ENCODE measurements around the gene HPS1.

The HPS1 gene

DNA sequence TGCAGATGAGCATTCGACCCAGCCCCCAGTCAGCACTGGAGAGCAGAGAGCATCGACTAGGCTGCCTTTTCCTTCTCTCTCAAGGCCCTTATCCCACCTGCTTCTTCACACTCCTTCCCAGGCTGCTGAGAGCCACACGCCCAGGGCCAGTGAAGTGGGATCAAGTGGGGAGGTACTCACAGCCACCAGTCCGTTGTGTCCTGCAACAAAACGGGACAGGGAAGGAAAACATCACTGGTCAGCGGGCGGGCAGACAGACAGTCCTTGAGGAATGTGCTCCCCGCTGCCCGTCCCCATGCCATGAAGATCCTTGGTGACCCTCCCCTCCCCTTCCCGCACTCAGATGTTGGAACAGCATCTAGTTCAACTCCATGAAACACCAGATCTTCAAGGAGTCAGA, 36.0 kb downstream of the HPS1 start:
- DNase-seq: no peak

DNA sequence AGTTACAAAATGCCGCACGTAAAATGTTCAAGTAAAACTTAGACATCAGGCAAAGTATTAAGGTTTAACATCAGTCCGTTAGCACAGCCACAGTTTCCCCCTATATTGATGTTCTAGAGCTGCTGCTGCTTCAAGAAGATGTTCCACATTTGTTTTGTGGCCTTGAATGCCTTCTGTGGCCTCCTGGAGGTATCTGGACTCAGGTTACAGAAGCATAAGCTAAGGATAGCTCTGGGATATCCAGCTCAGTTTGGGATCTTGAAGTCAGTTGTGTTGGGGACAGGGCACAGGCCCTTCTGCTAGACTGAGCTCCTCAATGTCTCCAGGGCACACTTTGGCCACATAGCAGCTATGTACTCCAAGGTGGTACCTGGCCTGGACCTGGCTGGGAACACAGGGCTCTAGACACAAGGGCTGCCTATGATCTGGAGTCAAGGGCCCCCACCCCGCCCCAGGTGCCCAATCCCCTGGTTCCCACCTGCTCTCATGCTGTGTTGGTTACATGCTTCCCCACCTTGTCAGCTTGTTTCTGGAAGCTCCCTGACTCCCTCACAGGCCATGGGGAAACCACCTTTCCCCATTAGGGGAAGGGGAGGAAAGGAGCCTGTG, 36.5 kb downstream of the HPS1 start:
- no peak for DNase-seq

DNA sequence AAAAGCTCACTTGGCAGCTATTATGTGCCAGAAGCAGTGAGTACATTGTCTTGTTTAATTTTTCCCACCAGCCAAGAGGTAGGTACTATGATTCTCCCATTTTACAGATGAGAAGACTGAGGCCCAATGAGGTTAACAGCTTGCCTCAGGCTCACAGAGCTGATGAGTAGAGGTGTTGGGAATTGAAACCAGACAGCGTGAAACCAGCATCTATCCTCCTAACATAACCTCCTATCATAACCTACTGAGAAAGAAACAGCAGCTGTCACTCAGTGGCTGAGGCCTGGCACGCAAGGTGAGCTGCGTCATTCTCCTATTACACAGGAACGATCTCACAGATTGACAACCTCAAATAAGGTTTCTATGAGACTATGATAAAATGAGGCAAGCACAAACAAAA, 37.9 kb downstream of the HPS1 start:
- no peak for DNase-seq

DNA sequence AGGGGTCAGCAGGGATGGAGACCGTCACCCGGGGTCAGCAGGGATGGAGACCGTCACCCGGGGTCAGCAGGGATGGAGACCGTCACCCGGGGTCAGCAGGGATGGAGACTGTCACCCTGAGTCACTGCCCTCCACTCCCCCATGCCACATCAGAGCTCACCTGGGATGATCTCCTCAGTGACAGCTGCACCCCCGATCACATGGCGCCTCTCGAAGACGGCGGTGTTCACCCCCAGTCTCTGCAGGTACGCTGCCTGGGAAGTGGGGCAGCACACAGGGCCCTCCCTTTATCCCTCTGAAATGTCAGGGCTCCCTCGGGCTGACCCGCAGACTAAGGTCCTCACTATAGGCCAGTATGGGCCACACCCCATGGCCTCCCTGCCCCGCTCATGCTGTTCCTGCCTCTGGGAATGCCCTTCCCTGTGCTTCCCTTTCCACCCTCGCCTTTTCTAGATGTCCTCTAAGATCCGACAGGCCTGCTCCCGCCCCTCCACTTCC, 38.9 kb downstream of the HPS1 start:
- no peak for DNase-seq

DNA sequence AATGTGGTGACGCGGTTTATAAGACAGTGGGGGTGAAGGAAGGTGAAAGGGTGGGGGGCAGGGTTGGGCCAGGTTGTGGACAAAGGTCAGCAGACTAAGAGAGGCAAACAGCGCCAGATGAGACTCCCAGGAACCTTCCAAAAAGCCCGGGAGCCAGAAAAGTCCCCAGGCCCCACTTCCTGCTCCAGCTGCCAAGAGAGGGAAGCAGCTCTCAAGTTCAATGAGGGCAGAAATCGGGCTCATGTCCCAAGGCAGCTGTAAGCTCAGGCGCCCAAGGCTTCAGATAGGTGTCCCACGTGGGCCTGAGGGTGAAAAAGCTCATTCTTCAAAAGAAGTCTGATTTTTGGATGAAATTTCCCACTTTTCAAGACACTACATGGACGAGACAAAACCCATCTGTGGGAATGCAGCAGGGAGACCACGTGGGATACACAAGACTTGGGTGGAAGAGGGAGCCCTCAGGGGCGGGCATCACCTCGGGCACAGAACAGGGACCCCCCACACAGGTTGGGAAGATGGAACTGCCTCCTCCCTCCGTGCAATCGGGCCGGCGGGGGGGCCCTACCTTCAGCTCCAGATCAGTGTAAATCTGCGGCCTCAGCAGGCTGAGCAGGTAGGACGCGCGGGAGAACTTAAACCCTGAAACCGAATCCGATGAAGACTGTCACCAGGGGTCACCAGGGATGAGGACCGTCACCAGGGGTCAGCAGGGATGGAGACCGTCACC, 39.6 kb downstream of the HPS1 start:
- DNase-seq: no peak

DNA sequence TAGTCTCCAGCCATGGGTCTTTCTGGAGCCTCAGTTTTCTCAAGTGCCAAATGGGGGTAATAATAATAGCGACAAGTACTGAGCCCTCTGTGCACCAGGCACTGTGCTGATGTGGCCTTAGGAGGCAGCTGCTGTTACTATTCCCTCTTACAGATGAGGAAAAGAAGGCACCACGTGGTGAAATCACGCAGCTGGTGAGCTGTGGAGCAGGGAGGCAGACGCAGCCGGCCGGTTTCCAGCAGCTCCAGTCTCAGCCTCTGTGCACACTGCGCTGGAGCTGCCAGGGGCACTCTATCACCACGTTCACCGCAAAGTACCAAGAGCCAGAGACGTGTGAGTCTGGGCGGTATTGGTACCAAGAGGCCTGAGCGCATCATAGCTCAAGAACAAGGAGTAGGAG, 41.3 kb downstream of the HPS1 start:
- no peak for DNase-seq

DNA sequence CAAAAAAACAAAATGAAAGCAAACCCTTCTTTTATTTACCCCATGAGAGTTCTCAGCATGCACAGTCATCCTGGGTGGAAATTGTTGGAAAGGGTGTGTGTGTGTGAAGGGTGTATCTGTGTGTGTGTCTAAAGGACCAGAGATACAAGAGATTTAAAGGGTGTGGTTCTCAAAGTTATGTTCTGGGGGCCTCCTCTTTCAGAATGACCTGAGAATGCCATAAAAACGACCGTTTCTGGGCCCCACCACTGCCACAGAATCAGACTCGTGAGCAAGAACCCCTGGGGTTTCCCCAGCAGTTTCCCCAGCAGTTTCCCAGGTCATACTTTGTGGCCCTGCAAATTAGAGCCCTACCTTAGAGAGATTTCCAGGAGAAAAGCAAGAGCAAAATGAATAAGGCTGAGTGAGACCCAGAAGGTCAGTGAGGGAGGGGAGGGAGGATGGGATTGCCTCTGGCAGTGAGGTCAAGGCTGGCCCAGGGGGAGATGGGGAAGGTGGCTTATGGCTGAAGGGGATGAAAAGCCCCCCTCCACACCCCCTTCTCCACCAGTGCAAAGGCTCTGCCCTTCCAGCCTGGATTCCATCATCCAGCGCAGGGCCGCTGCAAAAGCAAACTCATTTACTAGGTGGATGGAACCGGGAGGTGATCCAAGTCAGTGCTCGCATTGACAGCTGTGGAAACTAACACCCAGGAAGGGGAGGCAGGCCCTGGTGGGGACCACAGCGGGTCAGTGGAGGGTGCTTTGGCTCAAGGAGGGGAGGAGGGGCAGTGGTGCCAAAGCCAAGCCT, 42.0 kb downstream of the HPS1 start:
- peak; percentile 80 for DNase-seq

DNA sequence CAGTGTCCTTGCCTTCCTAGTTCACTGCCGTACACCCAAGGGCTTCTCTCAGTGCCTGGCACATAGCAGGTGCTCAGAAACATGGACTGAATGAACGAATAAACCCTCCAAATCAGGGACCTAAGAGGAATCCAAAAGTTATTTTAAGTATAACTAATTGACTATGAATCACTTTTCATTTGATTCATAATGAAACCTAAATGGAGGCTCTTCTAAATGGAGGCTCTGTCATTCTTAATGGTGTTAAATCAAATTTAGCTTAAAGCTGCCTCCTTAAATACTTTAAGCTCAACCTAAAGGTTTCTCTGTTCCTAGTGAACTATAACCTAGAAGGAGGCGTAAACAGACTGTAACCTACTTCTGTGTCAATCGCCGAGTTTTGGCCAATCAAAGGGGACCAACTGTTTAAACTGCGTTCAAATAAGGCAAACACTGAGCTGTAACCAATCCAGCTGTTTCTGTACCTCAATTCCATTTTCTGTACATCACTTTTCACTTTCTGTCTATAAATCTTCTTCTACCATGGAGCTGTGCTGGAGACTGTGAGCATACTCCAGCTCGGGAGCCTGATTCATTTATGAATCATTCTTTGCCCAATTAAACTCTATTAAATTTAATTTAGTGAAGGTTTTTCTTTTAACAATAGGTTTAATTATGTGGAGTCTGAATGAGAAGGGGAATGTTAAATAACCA, 42.8 kb downstream of the HPS1 start:
- peak; percentile 80 for DNase-seq

DNA sequence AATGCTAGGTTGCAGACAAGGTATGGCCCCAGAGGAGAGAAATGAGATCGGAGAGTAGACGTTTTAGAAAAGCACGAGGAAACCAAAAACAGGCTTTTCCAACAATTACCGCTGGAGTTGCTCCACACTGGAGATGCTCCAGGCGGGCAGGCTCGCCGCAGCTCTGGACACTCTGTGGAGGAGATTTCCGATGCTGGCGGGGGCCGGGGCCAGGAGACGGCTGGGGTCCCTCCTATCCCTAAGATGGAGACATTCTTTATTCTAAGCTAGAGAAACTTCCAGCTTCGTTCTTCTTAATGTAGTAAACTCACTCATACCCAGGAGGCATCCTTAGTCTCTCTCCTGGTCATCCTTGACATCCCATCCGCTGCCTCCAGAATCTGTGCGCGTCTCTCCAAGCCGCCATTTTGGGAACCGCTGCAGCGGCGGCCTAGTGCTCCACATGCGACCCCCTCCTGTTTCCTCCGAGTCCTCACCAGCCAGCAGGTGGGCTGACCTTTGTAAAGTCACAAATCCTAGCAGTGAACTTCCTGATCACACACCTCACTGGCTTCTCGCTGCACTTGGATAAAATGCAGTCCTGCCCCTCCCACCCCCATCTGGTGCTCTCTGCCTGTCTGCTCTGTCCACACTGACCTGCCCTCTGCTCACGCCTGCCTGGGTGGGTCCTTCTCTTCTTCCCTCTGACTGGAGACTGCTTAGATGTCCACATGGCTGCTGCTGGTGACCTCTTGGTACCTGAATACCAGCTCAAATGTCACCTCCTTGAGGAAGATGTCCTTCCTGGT, 43.6 kb downstream of the HPS1 start:
- no peak for DNase-seq

DNA sequence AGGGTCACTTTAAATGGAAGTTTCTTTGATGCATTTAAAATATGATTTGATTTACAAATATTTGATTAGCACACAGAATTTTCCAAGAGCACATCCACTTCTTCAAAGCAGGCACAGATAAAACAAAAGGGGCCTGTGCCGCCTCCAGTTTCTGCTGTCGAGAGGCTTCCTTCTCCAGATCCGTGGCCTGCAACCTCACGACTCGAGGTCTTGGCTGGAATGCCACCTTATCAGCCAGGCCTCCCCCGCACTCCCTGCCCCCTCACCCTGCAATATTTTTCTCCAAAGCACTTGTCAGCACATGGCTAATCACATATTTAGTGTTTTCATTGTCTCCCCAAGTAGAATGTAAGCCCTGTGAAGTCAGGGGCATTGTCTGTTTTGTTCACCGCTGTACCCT, 44.3 kb downstream of the HPS1 start:
- no peak for DNase-seq

DNA sequence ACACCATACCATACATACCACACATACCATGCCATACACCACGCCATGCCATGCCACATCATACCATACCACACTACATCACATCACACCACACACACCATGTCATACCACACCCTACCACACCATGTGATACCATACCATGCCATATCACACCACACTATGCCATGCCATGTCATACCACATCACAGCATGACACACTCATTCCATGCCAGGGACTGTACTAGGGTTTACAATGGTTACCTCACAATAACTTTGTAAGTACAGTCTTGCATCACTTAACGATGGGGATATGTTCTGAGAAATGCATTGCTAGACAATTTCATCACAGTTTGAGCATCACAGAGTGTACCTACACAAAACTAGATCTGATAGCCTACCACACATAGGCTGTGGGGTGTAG, 46.3 kb downstream of the HPS1 start:
- DNase-seq: peak; percentile 15

DNA sequence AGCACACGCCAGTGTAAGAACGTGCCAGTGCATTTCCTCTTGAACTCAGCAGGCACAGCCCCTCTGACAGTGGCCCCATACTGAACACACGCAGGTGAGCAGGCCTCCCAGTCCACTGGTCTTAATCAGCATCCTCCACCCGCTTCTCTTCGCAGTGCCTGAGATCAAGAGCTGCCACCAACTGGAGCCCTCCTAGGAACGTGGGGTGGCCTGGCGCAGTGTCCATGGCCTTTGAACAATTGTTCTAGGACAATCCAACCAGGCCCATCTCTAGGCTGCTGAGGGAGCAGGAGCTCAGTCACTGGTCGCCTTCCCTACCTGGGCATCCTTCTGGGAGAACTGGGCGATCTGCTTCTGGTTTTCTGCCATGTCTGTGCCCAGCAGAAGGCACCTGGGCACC, 47.0 kb downstream of the HPS1 start:
- no peak for DNase-seq

DNA sequence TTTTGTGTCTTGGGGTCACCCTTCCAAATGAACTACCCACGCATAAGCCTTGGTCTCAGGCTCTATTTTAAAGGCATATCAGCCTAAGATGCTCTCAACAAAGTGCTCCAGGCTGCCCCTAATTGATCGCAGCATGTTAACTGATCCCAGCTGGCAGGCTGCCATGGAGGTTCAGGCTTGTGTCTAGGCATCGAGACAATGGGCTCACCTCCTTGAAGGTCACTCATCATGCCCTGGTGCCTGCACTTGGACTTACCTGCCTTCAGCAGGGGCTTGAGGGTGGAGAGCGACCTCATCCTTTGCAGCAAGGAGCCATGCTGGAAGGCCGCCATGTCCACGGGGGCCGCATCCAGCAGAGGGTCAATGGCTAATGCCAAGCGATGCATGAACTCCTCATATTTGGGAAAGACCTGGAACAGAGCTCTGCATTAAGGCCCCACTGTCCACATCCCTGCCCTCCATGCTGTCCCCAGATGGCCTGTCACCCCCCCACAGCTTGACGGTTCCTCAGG, 49.6 kb downstream of the HPS1 start:
- DNase-seq: no peak

DNA sequence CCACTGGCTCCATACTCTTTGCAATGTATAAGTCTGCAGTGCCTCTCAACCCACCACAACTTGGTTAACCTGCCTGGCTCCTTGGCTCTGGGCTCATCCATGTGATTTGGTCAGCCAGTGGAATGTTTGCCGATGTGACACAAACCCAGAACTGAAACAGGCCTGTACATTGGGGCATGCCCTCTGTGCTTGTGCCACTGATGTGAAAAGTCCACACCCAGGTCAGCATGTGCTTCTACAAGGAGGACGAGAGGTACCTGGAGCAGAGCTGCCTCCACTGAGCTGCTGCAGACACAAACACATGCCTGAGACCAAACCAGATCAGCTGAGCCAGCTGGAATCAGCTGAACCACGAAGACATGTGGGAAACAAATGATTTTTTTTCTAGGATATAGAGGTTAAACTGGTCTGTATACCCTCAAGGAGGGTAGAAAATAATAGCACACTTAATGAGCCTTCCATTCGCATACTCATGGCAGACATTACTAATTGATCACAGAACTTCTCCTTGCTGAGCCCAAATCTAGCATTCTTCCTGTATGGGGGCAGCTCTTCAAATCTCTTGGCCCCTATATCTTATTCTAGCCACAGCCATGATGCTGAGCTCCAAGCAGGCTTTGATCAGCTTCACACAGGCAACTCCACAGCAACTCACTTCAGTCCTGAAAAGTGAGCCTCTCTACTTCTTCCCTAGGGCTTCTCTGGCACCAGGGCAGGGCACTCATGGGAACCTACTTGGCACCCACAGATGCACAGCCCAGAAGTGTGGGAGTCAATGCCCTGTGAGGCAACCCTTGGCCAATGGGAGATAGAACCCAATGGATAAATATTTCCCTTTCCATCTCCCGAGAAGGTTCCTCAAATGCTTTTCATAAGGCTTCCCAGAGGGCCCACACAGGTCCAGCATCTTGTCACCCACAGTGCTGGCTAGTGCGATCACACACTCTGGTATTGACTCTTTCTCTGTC, 50.4 kb downstream of the HPS1 start:
- DNase-seq: no peak

DNA sequence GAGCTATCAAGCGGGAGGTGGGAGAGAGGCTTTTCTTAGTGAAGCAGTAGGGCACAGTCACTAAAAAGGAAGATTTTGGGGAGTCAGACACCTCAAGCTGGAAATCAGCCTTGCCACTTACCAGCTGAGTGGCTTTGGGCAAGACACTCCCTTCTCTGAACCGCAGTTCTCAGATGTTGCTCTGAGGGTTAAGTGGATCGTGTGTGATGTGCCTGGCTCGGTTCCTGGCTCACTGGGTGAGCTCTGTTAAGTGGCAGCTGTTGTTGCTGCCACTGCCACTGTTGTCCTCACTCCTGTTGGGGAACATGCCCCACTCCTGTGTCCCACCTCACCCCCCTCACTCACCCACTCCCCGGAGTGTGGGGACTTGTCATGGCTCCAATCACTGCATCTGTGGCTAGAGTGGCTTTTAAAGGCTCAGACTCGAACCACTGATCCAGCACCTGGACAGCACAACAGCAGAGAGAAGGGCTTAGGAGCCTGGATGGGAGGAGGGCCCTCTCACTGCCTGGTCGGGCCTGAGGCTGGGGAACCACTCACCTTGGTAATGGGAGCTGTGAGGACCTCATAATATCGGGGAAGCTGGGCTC, 51.8 kb downstream of the HPS1 start:
- no peak for DNase-seq

DNA sequence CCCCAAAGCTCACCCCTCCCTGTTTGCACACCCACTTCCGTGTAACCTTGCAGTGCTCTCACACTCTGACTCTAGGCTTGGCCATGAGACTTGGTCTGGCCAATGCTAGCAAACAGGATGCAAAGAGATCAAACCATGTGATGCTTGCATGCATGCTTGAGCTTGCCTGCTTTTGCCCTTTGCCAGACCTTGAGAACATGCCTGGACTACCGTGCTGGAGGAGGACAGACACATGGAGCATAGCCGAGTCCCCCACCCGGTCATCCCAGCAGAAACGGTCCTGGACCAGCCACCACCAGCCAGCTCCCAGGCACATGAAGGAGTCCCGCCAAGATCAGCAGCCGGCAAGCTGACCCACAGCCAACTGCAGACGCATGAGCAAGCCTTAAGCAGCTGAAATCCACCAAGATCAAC, 55.1 kb downstream of the HPS1 start:
- no peak for DNase-seq

DNA sequence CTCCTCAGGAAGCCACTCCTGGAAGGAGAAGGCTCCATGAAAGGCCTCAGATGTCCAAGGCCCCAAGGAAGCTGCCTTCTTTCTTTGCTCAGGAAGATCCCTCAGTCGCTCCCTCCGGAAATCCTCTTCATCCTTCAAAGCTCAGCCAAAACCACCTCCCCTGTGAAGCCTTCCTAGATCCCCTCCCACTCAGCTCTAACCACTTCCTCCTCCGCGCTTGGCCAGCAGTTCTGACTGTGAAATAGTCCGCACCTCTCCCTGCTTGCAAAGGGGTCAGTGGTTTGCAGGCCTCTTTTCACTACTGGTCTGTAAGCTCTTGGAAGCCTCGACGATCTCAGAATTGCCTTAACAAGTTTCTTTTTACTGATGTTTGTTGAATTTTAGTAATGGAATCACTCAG, 55.7 kb downstream of the HPS1 start:
- DNase-seq: no peak

DNA sequence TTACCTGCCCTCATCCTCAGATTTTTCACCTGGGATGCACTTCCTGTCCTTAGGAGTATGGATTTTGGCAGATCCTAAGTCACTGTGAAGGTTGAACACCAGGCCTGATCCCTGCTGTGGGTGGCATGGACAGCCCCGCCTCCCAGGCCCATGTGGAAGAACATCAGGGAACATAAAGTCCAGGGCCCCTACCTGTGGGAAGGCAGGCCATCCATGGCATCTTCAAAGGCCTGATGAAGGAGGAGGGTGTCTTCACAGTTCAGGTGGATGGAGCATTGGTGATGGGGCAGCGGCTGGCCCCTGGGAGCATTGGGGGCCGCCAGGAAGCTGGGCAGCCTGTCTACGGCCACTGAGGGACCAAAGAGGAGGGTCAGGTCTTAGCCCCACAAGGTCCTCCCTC, 56.3 kb downstream of the HPS1 start:
- DNase-seq: no peak

DNA sequence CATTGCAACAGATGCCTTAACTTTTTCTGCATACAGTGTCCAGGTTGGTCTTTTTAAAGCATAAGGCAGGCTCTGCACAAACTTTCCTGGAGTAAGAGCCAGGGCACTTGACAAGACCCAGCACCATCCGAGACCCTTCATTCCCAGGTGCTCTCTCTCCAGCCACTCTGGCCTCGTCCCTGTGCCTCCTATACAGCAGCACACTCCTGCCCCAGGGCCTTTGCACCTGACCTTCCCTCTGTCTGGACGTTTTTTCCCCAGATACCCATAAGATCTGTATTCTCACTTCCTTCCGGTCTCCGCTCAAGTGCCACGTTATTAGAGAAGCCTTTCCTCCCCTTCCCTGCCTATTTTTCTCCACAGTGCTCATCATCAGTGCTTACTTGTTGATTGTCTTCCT, 57.3 kb downstream of the HPS1 start:
- DNase-seq: no peak

DNA sequence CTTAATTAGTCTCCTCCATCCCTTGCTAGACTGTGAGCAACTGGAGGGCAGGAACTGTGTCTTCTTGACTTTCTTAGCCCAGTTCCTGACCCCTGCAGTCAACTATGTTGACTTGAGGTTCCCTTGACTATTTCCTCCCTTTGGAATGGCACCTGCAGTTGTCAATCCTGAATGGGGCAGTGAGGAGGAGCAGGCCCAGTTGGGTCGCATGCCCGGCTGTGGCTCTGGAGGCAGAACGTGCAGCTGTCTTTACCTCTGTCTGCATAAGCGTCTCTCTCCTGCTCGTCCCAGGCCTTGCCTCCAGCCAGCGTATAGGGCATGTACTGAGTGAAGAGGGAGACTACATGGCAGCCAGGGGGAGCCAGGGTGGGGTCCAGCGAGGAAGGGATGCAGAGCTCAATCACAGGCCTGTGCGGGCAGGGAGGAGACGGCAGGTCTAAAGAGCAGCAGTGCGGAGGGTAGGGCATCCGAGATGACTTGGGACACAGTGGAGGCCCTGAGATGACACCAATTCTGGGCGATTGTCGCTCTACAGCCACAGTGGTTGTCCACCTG, 58.6 kb downstream of the HPS1 start:
- no peak for DNase-seq

All from fibroblast of skin of right quadriceps (primary cell).